ENCODE results near the gene MUC13.
A peak's percentile ranks its signal among the peaks of the same experiment; 100 is the strongest.

Gene MUC13

DNA sequence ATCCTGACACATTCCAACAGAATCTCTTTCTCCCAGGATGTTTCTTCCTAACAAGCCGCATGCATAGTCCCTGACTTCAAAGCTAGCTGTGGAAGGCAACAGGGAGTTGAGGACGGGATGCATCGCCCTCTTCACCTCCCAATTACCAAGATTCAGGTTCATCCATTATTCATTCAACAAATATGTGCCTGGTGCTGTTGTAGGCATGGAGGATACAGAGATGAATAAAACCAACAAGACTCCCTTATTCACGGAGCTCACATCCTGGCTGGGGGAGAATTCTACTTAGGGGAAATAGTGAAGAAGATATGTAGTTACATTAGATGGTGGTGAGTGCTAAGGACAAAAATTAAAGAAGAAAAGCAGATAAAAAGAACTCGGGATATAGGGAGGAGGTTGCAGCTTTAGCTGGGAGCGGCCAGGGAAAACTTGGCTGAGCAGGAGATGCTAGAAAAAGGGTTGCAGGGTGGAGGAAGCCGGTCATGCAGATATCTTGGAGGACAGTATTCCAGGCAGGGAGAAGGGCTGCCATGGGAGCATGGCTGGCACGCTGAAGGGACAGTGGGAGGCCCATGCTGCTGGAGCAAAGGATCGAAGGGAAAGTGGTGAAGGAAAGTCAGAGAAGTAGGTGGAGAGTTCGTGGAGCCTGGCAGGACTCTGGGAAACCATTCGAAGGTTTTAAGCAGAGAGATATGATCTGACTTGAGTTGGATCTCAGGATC lies 52.4 kb downstream of the MUC13 start:
- Histone ChIP-seq H2BK5ac (ENCODE audit: low read depth, low read length, poor library complexity, severe bottlenecking) (no peak overlapping the region), H3K79me1 (replicated peaks; ENCODE audit: low read length, poor library complexity, severe bottlenecking) (no peaks in the 10 kb centered on the region), H4K8ac (ENCODE audit: low read length) (peak overlapping the region; percentile 93), H3K23ac (ENCODE audit: low read length in 2 of 2) (peak overlapping the region in 1 of 2 experiments; percentile 87), H3K4ac (ENCODE audit: low read depth in 1 of 2, low read length in 2 of 2) (peak overlapping the region; percentile 64 to 88), H3K9ac (ENCODE audit: low read length) (no peak overlapping the region), H2AFZ (ENCODE audit: low read depth, low read length) (no peak overlapping the region), H3K4me3 (ENCODE audit: insufficient read depth in 1 of 2, low read depth in 1 of 2, low read length in 2 of 2) (no peak overlapping the region), H3K36me3 (ENCODE audit: control insufficient read depth in 1 of 2, insufficient read depth in 2 of 2, low read depth in 1 of 2, low read length in 2 of 2) (peaks cover 0 to 16% of the 10 kb centered on the region in 2 experiments), H3K18ac (ENCODE audit: low read depth in 1 of 2, low read length in 2 of 2) (peak overlapping the region; percentile 97 to 98), H2BK15ac (ENCODE audit: low read depth, poor library complexity, severe bottlenecking) (peak overlapping the region; percentile 90), H3K27ac (ENCODE audit: low read length, poor library complexity, severe bottlenecking) (peak overlapping the region; percentile 85), H2BK120ac (ENCODE audit: low read depth, low read length) (peak overlapping the region; percentile 80), H3K27me3 (ENCODE audit: control insufficient read depth in 1 of 2, insufficient read depth in 1 of 2, low read length in 2 of 2) (no peaks in the 10 kb centered on the region), H2AK5ac (ENCODE audit: low read length, severe bottlenecking) (peak overlapping the region; percentile 24), H3K14ac (ENCODE audit: low read length in 2 of 2) (peak overlapping the region in 1 of 2 experiments; percentile 19), H4K91ac (ENCODE audit: low read length) (peak overlapping the region; percentile 89), H2BK12ac (ENCODE audit: low read length in 2 of 2) (peak overlapping the region; percentile 57 to 76), H3K9me3 (ENCODE audit: control insufficient read depth, low read length) (no peaks in the 10 kb centered on the region), H3K4me1 (ENCODE audit: control insufficient read depth, insufficient read depth, low read depth, low read length) (peaks cover 29% of the 10 kb centered on the region), H3K4me2 (ENCODE audit: low read length, poor library complexity, severe bottlenecking) (no peak overlapping the region)
- 67% methylated on average over 9 of the region's 11 CpGs for WGBS
- DNase-seq, result no peak

- no peak overlapping the region for H2BK12ac ChIP-seq (ENCODE audit: low read length in 2 of 2)
- H2AK5ac ChIP-seq (ENCODE audit: low read length, severe bottlenecking), result peak overlapping the region; percentile 96
- peak overlapping the region; percentile 66 for H3K9ac ChIP-seq (ENCODE audit: low read length)
- H2BK5ac ChIP-seq (ENCODE audit: low read depth, low read length, poor library complexity, severe bottlenecking), result peak overlapping the region; percentile 88
- H3K14ac ChIP-seq (ENCODE audit: low read length in 2 of 2), result no peak overlapping the region
- peaks cover 32% of the 10 kb centered on the region for H3K4me1 ChIP-seq (ENCODE audit: control insufficient read depth, insufficient read depth, low read depth, low read length)
- no peak overlapping the region for H2BK15ac ChIP-seq (ENCODE audit: low read depth, poor library complexity, severe bottlenecking)
- no peak overlapping the region for H4K8ac ChIP-seq (ENCODE audit: low read length)
- no peaks in the 10 kb centered on the region for H3K27me3 ChIP-seq (ENCODE audit: control insufficient read depth in 1 of 2, insufficient read depth in 1 of 2, low read length in 2 of 2)
- peak overlapping the region in 1 of 2 experiments; percentile 57 for H3K4me3 ChIP-seq (ENCODE audit: insufficient read depth in 1 of 2, low read depth in 1 of 2, low read length in 2 of 2)
- H3K18ac ChIP-seq (ENCODE audit: low read depth in 1 of 2, low read length in 2 of 2), result no peak overlapping the region
- no peak for DNase-seq
- peaks cover 4% of the 10 kb centered on the region for H3K79me1 ChIP-seq (replicated peaks; ENCODE audit: low read length, poor library complexity, severe bottlenecking)
- H2AFZ ChIP-seq (ENCODE audit: low read depth, low read length), result no peak overlapping the region
- H3K9me3 ChIP-seq (ENCODE audit: control insufficient read depth, low read length), result no peaks in the 10 kb centered on the region
- H4K91ac ChIP-seq (ENCODE audit: low read length), result no peak overlapping the region
- no peak overlapping the region for H3K23ac ChIP-seq (ENCODE audit: low read length in 2 of 2)
- peaks cover 0 to 16% of the 10 kb centered on the region in 2 experiments for H3K36me3 ChIP-seq (ENCODE audit: control insufficient read depth in 1 of 2, insufficient read depth in 2 of 2, low read depth in 1 of 2, low read length in 2 of 2)
- H3K4ac ChIP-seq (ENCODE audit: low read depth in 1 of 2, low read length in 2 of 2), result no peak overlapping the region
- H3K4me2 ChIP-seq (ENCODE audit: low read length, poor library complexity, severe bottlenecking), result no peak overlapping the region
- H3K27ac ChIP-seq (ENCODE audit: low read length, poor library complexity, severe bottlenecking), result peak overlapping the region; percentile 99
- H2BK120ac ChIP-seq (ENCODE audit: low read depth, low read length), result peak overlapping the region; percentile 12
Measured at GRCh38 chr3:124879337-124879680, 55.2 kb downstream of the MUC13 start.

DNA sequence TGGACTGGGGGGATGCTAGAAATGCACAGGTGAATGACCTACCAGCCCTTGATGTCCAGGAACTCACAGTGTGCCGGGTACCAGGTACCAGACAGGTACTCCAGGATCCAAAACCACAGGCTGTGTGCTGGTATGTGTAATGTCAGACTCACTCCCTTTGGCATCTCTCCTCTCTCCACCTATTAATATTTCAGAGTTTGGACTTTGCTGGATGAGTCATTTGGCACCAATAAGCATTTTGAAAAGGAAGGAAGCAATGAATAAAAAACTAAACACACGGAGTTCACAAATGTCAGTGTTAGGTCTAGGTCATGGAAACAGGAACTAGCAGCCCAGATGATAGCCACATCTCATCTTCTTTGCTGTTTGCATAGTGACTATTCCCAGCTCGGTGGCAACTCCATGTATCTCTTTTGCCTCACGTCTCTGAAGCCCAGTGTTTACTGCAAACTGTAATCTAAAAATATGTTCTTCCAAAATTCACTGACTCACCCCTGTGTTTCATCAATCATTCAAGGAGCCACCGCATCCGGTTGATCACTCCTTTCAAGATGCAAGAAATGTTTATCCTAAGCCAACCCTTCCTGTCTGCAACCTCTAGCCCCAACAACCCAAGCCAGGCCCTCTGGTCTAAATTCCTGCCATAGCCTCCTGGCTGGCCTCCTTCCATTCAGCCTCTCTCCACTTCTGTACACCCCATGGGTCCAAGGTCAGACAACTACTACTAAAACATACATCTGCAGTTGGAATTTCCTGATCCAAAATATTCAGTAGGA lies 55.8 kb downstream of the MUC13 start:
- Histone ChIP-seq H4K8ac (ENCODE audit: low read length) (no peak overlapping the region), H2BK12ac (ENCODE audit: low read length in 2 of 2) (peak overlapping the region; percentile 7 to 63), H3K14ac (ENCODE audit: low read length in 2 of 2) (no peak overlapping the region), H3K23ac (ENCODE audit: low read length in 2 of 2) (no peak overlapping the region), H2BK5ac (ENCODE audit: low read depth, low read length, poor library complexity, severe bottlenecking) (peak overlapping the region; percentile 88), H3K27ac (ENCODE audit: low read length, poor library complexity, severe bottlenecking) (peak overlapping the region; percentile 99), H3K4ac (ENCODE audit: low read depth in 1 of 2, low read length in 2 of 2) (peak overlapping the region; percentile 6 to 60), H3K18ac (ENCODE audit: low read depth in 1 of 2, low read length in 2 of 2) (peak overlapping the region; percentile 70 to 88), H2BK15ac (ENCODE audit: low read depth, poor library complexity, severe bottlenecking) (no peak overlapping the region), H3K79me1 (replicated peaks; ENCODE audit: low read length, poor library complexity, severe bottlenecking) (peaks cover 4% of the 10 kb centered on the region), H2BK120ac (ENCODE audit: low read depth, low read length) (peak overlapping the region; percentile 12), H3K9me3 (ENCODE audit: control insufficient read depth, low read length) (no peaks in the 10 kb centered on the region), H3K4me2 (ENCODE audit: low read length, poor library complexity, severe bottlenecking) (peak overlapping the region; percentile 32), H3K36me3 (ENCODE audit: control insufficient read depth in 1 of 2, insufficient read depth in 2 of 2, low read depth in 1 of 2, low read length in 2 of 2) (peaks cover 0 to 15% of the 10 kb centered on the region in 2 experiments), H4K91ac (ENCODE audit: low read length) (peak overlapping the region; percentile 97), H3K4me1 (ENCODE audit: control insufficient read depth, insufficient read depth, low read depth, low read length) (peaks cover 28% of the 10 kb centered on the region), H2AFZ (ENCODE audit: low read depth, low read length) (no peak overlapping the region), H3K9ac (ENCODE audit: low read length) (peak overlapping the region; percentile 66), H2AK5ac (ENCODE audit: low read length, severe bottlenecking) (peak overlapping the region; percentile 96), H3K27me3 (ENCODE audit: control insufficient read depth in 1 of 2, insufficient read depth in 1 of 2, low read length in 2 of 2) (no peaks in the 10 kb centered on the region), H3K4me3 (ENCODE audit: insufficient read depth in 1 of 2, low read depth in 1 of 2, low read length in 2 of 2) (peak overlapping the region in 1 of 2 experiments; percentile 57)
- DNase-seq, result peak; percentile 96
- 0% methylated on average over 5 of the region's 6 CpGs for WGBS

DNA sequence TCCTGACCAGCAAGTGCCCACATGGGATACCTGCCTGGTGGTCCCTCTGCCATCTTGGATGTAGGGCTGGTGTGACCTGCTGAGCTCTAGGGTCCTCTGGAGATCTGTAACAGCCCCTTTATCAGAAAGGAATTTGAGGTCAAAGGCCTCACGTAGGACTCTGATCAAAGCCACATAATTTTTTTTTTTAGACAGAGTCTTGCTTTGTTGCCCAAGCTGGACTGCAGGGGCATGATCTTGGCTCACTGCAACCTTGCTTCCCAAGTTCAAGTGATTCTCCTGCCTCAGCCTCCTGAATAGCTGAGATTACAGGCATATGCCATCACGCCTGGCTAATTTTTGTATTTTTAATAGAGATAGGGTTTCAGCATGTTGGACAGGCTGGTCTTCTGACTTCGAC lies 56.9 kb downstream of the MUC13 start:
- Histone ChIP-seq H2BK5ac (ENCODE audit: low read depth, low read length, poor library complexity, severe bottlenecking) (peak overlapping the region; percentile 93), H3K4me1 (ENCODE audit: control insufficient read depth, insufficient read depth, low read depth, low read length) (peaks cover 26% of the 10 kb centered on the region)
- 89% methylated on average over 3 of the region's 3 CpGs for WGBS

More for the DNA sequence above, 56.9 kb downstream of the MUC13 start:
- H2BK120ac ChIP-seq (ENCODE audit: low read depth, low read length), result peak overlapping the region; percentile 84
- no peak overlapping the region for H3K4me2 ChIP-seq (ENCODE audit: low read length, poor library complexity, severe bottlenecking)
- H4K8ac ChIP-seq (ENCODE audit: low read length), result peak overlapping the region; percentile 79
- peak overlapping the region; percentile 77 to 91 for H2BK12ac ChIP-seq (ENCODE audit: low read length in 2 of 2)
- H2AK5ac ChIP-seq (ENCODE audit: low read length, severe bottlenecking), result peak overlapping the region; percentile 100
- H3K27ac ChIP-seq (ENCODE audit: low read length, poor library complexity, severe bottlenecking), result peak overlapping the region; percentile 99
- peaks cover 6% of the 10 kb centered on the region for H3K79me1 ChIP-seq (replicated peaks; ENCODE audit: low read length, poor library complexity, severe bottlenecking)
- H2AFZ ChIP-seq (ENCODE audit: low read depth, low read length), result no peak overlapping the region
- peak overlapping the region; percentile 38 for H2BK15ac ChIP-seq (ENCODE audit: low read depth, poor library complexity, severe bottlenecking)
- peak overlapping the region; percentile 90 for H4K91ac ChIP-seq (ENCODE audit: low read length)
- peak overlapping the region; percentile 79 to 96 for H3K4ac ChIP-seq (ENCODE audit: low read depth in 1 of 2, low read length in 2 of 2)
- H3K27me3 ChIP-seq (ENCODE audit: control insufficient read depth in 1 of 2, insufficient read depth in 1 of 2, low read length in 2 of 2), result no peaks in the 10 kb centered on the region
- H3K23ac ChIP-seq (ENCODE audit: low read length in 2 of 2), result no peak overlapping the region
- DNase-seq, result no peak
- no peaks in the 10 kb centered on the region for H3K9me3 ChIP-seq (ENCODE audit: control insufficient read depth, low read length)
- H3K9ac ChIP-seq (ENCODE audit: low read length), result peak overlapping the region; percentile 44
- H3K18ac ChIP-seq (ENCODE audit: low read depth in 1 of 2, low read length in 2 of 2), result peak overlapping the region; percentile 83 to 96
- H3K36me3 ChIP-seq (ENCODE audit: control insufficient read depth in 1 of 2, insufficient read depth in 2 of 2, low read depth in 1 of 2, low read length in 2 of 2), result peaks cover 0 to 11% of the 10 kb centered on the region in 2 experiments
- no peak overlapping the region for H3K4me3 ChIP-seq (ENCODE audit: insufficient read depth in 1 of 2, low read depth in 1 of 2, low read length in 2 of 2)
- H3K14ac ChIP-seq (ENCODE audit: low read length in 2 of 2), result no peak overlapping the region
